Activated naive CD8-positive, alpha-beta T cell treated with anti-CD3 and anti-CD28 coated beads for 36 hours (primary cell): ENCODE data around the gene LMOD1. TPM values are rescaled to one million over a fixed set of nuclear protein-coding genes. Genes with fewer than 3 reads are reported as not detected.
A peak's percentile ranks its signal among the peaks of the same experiment; 100 is the strongest.

Source experiments
- DNase-seq: peaks from one replicate; pipeline ENCODE4 v3.0.0; 2021
- H3K27ac Mint-ChIP-seq: one replicate; pipeline ENCODE4 v1.8.0; 2022; ENCODE audit warnings: mild to moderate bottlenecking, moderate library complexity, mixed read lengths
- H3K27me3 Mint-ChIP-seq: one replicate; pipeline ENCODE4 v1.8.0; 2022; ENCODE audit warnings: mild to moderate bottlenecking, mixed read lengths
- H3K36me3 Mint-ChIP-seq: one replicate; pipeline ENCODE4 v1.8.0; 2021; ENCODE audit warnings: mild to moderate bottlenecking, mixed read lengths
- H3K4me1 Mint-ChIP-seq: one replicate; pipeline ENCODE4 v1.8.0; 2021; ENCODE audit warnings: mixed read lengths
- H3K4me3 Mint-ChIP-seq: one replicate; pipeline ENCODE4 v1.8.0; 2022; ENCODE audit warnings: mild to moderate bottlenecking, moderate library complexity, mixed read lengths
- H3K9me3 Mint-ChIP-seq: one replicate; pipeline ENCODE4 v1.8.0; 2022; ENCODE audit warnings: mixed read lengths
- total RNA-seq, 2 experiments: library from RNA; stranded (reverse); gene quantifications; one replicate each; pipeline ENCODE4 v1.2.3, GENCODE V29; 2021

The LMOD1 gene
- total RNA-seq, 2 experiments from 2014 or later = not detected

GRCh38 chr1:201895120-201895665, 51.2 kb downstream of the LMOD1 start:
- no peaks in the 10 kb centered on the region for H3K9me3 Mint-ChIP-seq
- no peak overlapping the region for H3K27ac Mint-ChIP-seq
- no peak overlapping the region for H3K4me3 Mint-ChIP-seq
- peaks cover 26% of the 10 kb centered on the region for H3K27me3 Mint-ChIP-seq
- no peaks in the 10 kb centered on the region for H3K36me3 Mint-ChIP-seq
- H3K4me1 Mint-ChIP-seq = peaks cover 5% of the 10 kb centered on the region
- DNase-seq = no peak

- H3K27ac Mint-ChIP-seq = no peak overlapping the region
- H3K4me1 Mint-ChIP-seq = peaks cover 6% of the 10 kb centered on the region
- no peaks in the 10 kb centered on the region for H3K36me3 Mint-ChIP-seq
- H3K27me3 Mint-ChIP-seq = peaks cover 29% of the 10 kb centered on the region
- no peaks in the 10 kb centered on the region for H3K9me3 Mint-ChIP-seq
- no peak for DNase-seq
- H3K4me3 Mint-ChIP-seq = no peak overlapping the region
Measured at GRCh38 chr1:201894343-201895119, 51.8 kb downstream of the LMOD1 start.

- no peak overlapping the region for H3K4me3 Mint-ChIP-seq
- no peaks in the 10 kb centered on the region for H3K36me3 Mint-ChIP-seq
- no peaks in the 10 kb centered on the region for H3K9me3 Mint-ChIP-seq
- H3K4me1 Mint-ChIP-seq = peaks cover 8% of the 10 kb centered on the region
- H3K27me3 Mint-ChIP-seq = peaks cover 32% of the 10 kb centered on the region
- no peak for DNase-seq
- no peak overlapping the region for H3K27ac Mint-ChIP-seq
Measured at GRCh38 chr1:201893431-201893830, 52.9 kb downstream of the LMOD1 start.

- peaks cover 8% of the 10 kb centered on the region for H3K4me1 Mint-ChIP-seq
- no peak overlapping the region for H3K27ac Mint-ChIP-seq
- no peak overlapping the region for H3K4me3 Mint-ChIP-seq
- H3K27me3 Mint-ChIP-seq = peaks cover 42% of the 10 kb centered on the region
- H3K36me3 Mint-ChIP-seq = no peaks in the 10 kb centered on the region
- no peaks in the 10 kb centered on the region for H3K9me3 Mint-ChIP-seq
- no peak for DNase-seq
Measured at GRCh38 chr1:201892211-201892610, 54.1 kb downstream of the LMOD1 start.

- Mint-ChIP-seq H3K27me3 (peaks cover 45% of the 10 kb centered on the region), H3K36me3 (no peaks in the 10 kb centered on the region), H3K9me3 (no peaks in the 10 kb centered on the region), H3K4me1 (peaks cover 8% of the 10 kb centered on the region), H3K4me3 (no peak overlapping the region), H3K27ac (no peak overlapping the region)
- no peak for DNase-seq
Measured at GRCh38 chr1:201891451-201892045, 54.8 kb downstream of the LMOD1 start.

GRCh38 chr1:201890806-201891450, 55.4 kb downstream of the LMOD1 start:
- Mint-ChIP-seq H3K4me3 (no peak overlapping the region), H3K9me3 (no peaks in the 10 kb centered on the region), H3K36me3 (no peaks in the 10 kb centered on the region), H3K27ac (no peak overlapping the region), H3K4me1 (peaks cover 4% of the 10 kb centered on the region), H3K27me3 (peaks cover 45% of the 10 kb centered on the region)
- DNase-seq = no peak

- no peak for DNase-seq
- Mint-ChIP-seq H3K27me3 (peaks cover 45% of the 10 kb centered on the region), H3K27ac (no peak overlapping the region), H3K4me1 (peaks cover 2% of the 10 kb centered on the region), H3K9me3 (no peaks in the 10 kb centered on the region), H3K36me3 (no peaks in the 10 kb centered on the region), H3K4me3 (no peak overlapping the region)
Measured at GRCh38 chr1:201890223-201890622, 56.1 kb downstream of the LMOD1 start.

- Mint-ChIP-seq H3K4me1 (peaks cover 2% of the 10 kb centered on the region), H3K9me3 (no peaks in the 10 kb centered on the region), H3K27ac (no peak overlapping the region), H3K27me3 (peaks cover 45% of the 10 kb centered on the region), H3K36me3 (no peaks in the 10 kb centered on the region), H3K4me3 (peak overlapping the region; percentile 23)
- no peak for DNase-seq
Measured at GRCh38 chr1:201889090-201889968, 57.0 kb downstream of the LMOD1 start.

GRCh38 chr1:201888282-201889089, 57.9 kb downstream of the LMOD1 start, which contains the start of gene SHISA4:
SHISA4 (plus strand) TSS chr1:201888898; CDS start chr1:201888995, 97 bp downstream.
- Mint-ChIP-seq H3K27ac (no peak within 1 kb of the TSS), H3K9me3 (no peaks in the 10 kb centered on the region), H3K4me1 (peaks cover 5% of the 10 kb centered on the region), H3K36me3 (no peaks in the 10 kb centered on the region), H3K27me3 (peaks cover 43% of the 10 kb centered on the region), H3K4me3 (peak within 1 kb of the TSS; percentile 23)
- DNase-seq = peak; percentile 19

- DNase-seq = no peak
- no peak overlapping the region for H3K27ac Mint-ChIP-seq
- peaks cover 36% of the 10 kb centered on the region for H3K27me3 Mint-ChIP-seq
- no peak overlapping the region for H3K4me3 Mint-ChIP-seq
- H3K4me1 Mint-ChIP-seq = peaks cover 10% of the 10 kb centered on the region
- no peaks in the 10 kb centered on the region for H3K9me3 Mint-ChIP-seq
- H3K36me3 Mint-ChIP-seq = no peaks in the 10 kb centered on the region
Measured at GRCh38 chr1:201887116-201887866, 59.1 kb downstream of the LMOD1 start.

- Mint-ChIP-seq H3K27ac (no peak overlapping the region), H3K4me1 (peaks cover 10% of the 10 kb centered on the region), H3K9me3 (no peaks in the 10 kb centered on the region), H3K4me3 (no peak overlapping the region), H3K36me3 (no peaks in the 10 kb centered on the region), H3K27me3 (peaks cover 28% of the 10 kb centered on the region)
- no peak for DNase-seq
Measured at GRCh38 chr1:201886103-201886885, 60.1 kb downstream of the LMOD1 start.

GRCh38 chr1:201885531-201886075, 60.7 kb downstream of the LMOD1 start:
- peaks cover 24% of the 10 kb centered on the region for H3K27me3 Mint-ChIP-seq
- no peaks in the 10 kb centered on the region for H3K36me3 Mint-ChIP-seq
- peaks cover 10% of the 10 kb centered on the region for H3K4me1 Mint-ChIP-seq
- H3K27ac Mint-ChIP-seq = no peak overlapping the region
- no peak overlapping the region for H3K4me3 Mint-ChIP-seq
- H3K9me3 Mint-ChIP-seq = no peaks in the 10 kb centered on the region
- DNase-seq = no peak
